Stimulated activated CD4-positive, alpha-beta T cell treated with anti-CD3 and anti-CD28 coated beads, Interleukin-15, amount 100 ng/mL, for 48 hours (primary cell): ENCODE data around the gene FAM43B.

Source experiments
- DNase-seq, 2 donors: peaks; one replicate each; pipeline ENCODE4 v3.0.0-alpha.2; 2020; ENCODE audit warnings: low read depth in 2 of 2

The FAM43B gene

DNA sequence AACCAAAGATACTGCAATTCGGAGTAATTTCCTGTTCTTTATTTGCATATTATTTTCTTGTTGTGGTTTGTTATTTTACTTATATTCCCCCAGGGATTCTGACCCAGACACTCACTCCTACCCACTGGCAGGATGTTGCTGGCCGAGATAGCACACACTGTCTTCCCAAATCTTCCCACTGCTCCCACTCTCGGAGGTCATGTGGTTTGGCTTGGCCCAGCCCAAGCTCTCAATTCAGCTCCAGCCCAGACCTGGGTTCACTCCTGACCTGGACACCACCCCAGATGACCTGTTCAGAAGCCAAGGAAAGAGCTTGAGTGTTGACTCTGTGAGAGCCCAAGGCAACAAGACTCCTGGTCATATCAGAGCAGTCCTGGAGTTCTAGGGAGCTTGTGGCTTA lies 1.2 kb upstream of the FAM43B start:
- no peak for DNase-seq

DNA sequence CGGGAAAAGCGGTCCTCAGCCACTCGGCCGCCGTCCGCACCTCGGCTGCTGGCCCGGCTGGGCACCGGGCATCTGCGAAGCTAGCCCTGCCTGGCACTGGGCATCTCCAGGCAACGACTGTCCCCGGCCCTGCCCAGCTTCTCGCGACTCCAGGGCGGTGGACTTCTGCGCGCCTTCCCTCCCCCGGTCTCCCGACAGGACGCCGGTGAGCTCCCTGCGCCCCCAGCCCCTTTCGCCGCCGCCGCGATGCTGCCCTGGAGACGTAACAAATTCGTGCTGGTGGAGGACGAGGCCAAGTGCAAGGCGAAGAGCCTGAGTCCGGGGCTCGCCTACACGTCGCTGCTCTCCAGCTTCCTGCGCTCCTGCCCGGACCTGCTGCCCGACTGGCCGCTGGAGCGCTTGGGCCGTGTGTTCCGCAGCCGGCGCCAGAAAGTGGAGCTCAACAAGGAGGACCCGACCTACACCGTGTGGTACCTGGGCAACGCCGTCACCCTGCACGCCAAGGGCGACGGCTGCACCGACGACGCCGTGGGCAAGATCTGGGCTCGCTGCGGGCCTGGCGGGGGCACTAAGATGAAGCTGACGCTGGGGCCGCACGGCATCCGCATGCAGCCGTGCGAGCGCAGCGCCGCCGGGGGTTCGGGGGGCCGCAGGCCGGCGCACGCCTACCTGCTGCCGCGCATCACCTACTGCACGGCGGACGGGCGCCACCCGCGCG lies 514 bp downstream of the FAM43B start:
- no peak for DNase-seq

DNA sequence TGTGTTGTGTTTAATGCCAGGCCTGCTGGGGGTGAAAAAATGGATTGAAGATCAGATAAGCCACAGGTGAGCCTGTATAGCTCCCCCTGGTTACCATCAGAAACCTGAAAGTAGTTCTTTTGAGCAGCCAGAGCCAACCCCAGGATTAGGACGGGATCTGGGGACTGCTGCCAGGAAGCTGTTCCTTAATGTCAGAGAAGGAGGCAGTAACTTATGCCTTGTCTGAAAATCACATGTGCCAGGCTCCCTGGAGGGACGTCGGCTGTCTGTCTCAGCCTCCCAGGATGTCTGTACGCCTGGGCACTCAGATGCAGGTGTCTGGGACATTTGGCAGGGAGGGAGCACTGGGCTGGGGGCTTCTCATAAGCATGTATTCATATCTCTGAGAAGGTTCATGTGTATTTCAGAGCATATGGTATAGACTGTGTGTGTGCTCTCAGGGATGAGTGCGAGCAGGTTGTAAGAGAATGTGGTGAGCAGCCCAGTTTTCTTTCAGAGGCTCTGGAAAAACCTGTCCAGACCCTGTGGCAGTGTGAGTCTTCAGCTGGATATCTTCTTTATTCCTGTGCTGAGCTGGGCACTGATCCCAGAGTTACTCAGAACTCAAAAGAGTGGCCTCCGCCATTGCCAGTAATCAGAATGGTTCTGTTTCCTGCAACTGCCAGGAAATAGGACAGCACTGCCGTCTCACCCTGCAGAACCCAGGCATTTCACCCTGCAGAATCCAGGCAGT lies 2.8 kb downstream of the FAM43B start:
- no peak for DNase-seq

DNA sequence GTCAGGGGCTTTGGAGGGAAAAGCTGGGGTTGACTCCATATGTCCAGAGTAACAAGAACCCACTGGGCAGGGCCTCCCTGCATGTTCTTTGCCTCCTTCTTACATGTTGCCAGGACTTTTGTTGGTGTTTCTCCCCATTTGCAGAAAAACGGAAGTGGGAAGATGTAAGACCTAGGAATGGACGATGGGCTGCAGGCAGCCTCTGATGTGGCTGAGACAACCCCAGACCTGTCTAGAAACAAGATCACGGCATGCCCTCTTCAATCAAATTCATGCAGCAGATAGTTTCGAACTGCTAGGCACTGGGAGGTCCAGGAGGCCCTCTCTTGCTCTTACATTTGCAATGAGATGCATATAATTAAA lies 3.4 kb downstream of the FAM43B start:
- no peak for DNase-seq

DNA sequence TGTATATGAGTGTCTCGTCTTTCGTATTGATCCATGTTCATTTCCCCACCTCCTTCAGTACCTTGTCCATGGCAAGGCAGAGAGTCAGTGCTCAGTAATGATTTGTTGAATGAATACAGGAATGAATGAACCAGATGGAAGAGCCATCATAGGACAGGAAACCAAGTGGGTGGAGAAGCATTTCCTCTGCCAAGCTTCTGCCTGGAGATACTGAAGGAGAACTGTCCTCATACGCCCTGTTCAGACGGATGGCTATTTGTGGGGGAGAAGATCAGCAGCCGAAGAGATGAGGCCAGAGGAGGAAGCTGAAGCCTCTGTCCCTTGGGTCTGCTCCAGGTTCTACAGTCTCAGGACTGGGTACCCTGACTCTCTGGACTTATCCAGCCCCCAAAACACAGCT lies 5.8 kb downstream of the FAM43B start:
- no peak for DNase-seq

DNA sequence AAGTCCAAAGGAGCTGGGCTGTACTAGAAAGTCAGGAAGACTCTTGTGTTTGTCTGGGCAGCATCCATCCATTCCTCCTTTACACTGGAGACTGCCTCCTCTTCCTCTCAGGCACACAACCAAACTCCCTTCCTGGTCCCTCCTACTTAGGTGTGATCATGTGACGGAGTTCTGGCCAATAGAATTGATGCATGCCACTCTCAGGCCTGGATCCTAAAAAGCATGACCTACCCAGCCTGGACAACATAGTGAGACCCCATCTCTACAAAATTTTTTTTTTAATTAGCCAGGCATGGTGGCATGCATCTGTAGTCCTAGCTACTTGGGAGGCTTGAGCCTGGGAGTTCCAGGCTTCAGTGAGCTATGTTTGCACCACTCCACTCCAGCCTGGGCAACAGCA lies 8.6 kb downstream of the FAM43B start:
- no peak for DNase-seq

DNA sequence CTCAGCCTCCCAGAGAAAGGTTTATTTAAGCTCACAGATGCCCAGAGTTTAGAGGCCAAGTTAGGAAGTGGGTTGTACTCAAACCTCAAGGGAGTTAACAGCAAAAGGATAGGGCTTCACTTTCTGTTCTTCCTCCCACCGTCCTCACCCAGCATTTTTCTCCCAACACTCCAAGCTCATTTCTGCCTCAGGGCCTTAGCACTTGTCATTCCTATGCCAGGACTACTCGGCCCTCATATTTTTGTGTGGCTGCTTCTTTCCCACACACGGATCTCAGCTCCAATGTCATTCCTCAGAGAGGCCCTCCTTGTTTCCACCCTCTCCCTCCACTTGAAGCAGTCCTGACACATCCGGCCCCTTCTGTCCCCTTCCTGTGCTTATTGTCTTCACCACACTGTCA lies 12.9 kb downstream of the FAM43B start:
- DNase-seq: no peak

DNA sequence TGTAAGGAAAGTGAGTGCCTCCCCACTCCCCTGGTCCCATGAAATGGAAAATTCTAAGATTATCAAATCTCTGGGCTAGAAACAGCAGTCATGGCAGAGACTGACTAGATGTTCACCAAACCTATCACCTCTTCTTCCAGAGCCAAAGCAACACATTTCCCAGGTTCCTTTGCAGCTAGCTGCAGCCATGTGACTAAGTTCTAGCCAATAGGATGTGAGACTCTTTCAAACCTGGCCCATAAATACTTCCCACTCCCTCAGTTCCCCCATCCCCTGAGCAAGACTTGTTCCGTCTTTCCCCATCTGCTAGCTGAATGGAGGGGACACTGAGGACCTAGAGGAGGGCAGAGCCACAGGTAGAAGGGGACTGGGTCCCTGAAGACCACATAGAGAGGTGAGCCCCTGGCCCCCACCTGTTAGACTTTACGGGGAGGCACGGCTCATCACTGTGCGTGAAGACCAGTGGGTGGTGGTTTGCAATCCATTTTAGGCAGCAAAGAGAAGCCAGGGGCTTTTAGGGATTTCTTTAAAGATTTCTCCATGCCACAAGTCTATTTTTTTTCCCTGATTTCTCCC lies 17.2 kb downstream of the FAM43B start:
- DNase-seq: no peak

DNA sequence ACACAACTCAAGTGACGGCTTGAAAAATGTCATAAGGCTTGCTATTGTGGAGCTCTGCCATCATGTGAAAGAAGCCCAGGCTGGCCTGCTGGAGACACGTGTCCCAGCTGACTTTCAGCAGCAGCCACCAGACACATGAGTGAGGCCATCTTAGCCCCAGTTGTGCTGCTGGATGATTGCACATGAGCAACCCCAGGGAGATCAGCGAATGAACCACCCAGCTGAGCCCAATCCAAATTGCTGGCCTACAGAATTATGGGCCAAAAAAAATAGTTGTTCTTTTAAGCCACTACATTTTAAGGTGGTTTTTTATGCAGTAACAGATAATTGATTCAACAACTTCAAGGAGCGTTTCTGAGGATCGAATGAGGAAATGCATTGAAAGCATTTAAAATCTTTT lies 19.1 kb downstream of the FAM43B start:
- no peak for DNase-seq

DNA sequence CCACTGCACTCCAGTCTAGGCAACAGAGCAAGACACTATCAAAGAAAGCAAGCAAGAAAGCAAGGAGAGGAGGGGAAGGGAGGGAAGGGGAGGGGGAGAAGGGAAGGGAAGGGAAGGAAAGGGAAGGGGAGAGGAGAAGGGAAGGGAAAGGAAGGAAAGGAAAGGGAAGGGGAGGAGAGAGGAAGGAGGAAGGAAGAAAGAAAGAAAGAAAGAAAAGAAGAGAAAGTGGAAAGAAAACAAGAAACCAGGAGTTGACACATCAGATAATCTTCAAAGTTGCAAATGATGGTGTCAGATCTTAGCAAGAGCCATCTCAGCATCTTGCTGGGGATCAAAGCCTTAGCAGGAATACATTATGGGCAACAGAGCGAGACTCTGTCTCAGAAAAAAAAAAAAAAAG lies 21.6 kb downstream of the FAM43B start:
- no peak for DNase-seq

DNA sequence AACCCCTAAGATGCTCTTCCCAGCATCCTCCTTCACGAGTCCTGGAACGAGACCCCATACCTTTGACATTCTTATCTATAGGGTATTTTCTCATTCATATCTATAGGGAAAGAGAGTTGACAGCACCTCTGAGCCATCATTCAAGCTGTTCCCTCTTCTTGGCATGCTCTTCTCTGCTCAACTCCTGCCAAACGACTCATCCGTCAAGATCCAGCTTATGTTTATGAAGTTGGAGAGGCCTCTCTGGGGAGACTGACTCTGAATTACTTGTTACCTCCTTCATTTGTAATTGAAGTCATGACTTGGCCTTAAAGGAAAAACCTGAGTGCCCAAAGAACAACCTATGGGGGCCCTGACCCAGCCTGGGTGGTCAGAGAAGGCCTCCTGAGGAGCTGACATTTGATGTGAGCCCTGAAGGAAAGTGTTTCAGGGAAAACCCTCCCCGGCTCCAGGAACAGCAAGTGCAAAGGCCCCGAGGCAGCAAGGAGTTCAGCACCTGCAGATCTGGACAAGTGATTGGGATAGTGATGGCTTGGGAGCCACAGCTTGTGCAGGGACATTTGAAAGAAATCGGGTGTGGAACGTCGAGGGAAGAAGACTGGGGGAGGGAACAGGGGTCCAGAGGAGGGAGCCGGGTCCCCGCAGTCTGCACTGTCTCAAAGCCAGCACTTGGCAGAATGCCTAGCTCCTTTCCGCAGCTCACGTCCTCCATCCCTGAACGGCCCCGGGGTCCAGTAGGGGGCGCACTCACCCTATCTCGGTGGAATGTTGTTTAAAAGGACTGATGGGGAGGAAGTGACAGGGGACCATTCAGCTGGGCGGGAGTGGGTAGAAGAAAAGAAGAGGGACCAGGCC lies 22.5 kb downstream of the FAM43B start:
- peak; percentile 56 to 74 for DNase-seq

DNA sequence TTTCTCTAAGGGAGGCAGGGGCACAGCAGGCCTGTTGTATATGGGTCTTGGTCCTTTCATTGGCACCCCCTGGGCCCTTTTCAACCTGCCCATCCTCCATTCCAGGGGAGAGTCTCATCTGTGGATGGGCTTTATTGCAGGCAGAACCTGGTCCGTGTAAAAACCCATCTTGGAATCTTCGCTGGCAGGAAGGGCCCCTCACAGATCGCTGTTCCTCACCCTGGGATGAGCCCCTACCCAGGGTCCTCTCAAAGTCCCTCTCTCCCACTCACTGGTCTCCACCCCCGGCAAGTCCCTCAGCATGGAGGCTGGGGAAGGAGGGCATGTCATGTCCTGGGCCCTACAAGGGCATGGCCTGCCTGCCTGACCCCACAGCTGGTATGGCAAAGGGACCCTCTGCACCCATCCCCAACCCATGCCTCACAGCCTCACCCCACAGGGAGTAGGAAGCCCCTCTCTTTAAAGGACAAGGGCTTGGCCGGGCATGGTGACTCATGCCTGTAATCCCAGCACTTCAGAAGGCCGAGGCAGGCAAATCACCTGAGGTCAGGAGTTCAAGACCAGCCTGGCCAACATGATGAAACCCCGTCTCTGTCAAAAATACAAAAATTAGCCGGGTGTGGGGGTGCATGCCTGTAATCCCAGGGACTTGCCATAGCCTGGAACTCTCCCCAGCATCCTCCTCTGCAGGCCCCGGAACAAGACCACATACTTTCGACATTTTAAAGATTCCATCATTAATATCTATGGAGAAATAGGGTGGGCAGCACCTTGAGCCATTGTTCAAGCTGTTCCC lies 23.4 kb downstream of the FAM43B start:
- no peak for DNase-seq

DNA sequence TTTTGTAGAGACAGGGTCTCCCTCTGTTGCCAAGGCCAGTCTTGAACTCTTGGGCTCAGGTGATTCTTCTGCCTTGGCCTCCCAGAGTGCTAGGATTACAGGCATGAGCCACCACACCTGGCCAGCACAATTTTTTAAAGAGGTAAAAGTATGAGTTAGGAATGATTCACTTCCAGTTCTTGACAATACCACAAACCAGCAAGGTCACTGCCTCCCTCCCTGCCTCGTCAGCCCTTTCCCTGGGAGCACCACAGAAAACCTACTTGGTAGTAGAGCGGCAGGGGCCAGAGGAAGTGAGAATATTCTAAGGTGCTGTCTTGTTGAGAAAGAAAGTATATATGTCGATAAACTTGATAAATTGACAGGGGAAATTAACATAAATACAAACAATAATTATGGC lies 25.7 kb downstream of the FAM43B start:
- DNase-seq: no peak

DNA sequence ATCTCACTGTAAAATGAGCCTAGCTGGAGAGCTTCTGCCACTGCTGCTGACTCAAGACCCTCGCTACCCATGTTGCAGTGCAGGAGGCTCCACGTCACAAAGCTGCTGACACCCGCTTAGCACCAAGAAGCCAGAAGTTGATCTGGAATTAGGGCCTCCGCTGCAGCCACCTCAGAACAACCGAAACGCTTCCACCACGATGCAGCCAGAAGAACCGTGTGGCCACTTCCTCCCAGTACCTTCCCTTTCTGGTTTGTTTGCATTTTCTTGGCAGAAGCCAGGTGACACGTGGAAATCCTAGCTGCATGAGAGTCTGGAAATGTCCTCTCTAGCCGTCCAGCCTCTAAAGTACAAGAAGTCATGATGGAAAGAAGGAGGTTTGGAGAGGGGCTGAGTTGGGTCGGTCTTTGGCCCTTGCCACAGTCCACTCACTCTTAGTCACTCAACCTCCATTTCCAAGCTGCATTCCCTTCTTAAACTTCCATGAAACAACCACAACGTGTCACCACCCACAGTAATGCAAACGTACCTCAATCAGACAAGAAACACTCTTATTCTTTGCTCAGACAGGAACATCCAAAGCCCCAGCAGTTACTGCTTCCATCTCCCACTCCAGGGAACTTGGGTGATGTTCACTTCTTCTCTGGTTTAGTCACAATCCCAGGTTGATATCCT lies 26.5 kb downstream of the FAM43B start:
- DNase-seq: no peak

DNA sequence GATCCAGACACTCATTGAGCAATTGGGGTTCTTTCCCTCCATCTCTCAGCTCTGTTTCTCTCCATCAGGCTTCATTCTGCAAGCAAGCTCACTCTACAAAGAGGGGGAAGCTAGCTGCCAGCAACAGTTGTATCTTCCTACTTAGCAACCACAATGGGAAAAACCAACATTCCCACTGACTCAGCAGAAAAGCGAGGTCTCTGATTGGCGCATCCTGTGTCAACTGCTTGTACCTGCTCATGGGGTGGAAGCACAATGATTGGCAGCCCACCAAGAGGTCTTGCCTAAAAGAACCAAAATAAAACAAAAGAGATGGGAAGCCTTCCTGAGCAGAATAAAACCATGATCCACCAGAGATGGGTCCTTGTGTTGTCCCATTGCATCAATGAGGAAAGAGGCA lies 32.5 kb downstream of the FAM43B start:
- DNase-seq: no peak

DNA sequence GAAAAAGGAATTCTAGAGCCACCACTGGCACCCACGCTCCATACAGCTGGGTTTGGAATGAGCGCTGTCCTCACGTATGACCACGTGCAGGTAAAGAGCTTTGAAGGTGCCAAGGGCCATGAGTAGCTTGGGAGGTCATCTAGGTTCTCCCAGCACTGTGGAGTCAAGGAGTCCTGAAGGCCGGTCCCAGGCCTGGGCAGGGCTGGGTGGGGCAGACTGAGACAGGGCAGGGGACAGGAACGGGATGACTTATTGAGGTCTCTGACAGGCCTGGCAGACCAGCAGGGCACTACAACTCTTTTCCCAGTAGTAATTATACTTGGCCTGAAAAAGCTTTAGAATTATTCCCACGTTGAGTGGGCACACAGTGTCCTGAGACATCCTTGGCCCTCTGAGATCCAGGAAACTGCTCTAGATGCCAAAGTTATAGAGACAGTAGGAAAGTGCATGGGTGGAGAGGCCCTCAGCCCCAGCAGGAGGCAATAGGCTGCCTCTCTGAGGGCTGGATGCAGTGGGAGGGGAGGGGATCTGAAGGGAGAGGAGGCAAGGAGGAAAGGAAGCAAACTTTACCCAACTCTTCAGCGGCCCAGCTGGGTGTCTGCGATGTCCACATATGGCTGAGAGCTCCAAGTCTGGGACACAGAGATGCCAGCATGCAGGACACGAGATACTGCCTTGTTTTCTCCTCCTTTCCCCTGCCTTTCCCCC lies 34.7 kb downstream of the FAM43B start:
- DNase-seq: no peak

DNA sequence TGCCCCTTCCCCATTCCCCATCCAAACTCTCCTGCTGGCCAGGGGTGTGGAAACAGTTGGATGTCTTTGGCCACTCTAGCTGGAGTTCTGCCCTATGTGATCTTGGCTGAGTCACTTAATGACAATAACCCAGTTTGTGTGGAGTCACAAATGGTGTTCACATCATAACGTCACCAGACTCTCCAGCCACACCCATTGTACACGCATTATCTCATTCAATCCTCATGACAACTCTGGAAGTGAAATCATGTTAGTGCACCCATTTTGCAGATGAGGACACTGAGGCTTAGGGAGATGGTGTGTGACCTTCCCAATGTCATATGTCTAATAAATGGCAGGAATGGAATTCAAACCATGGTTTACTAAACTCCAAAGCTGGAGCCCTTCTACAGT lies 35.3 kb downstream of the FAM43B start:
- DNase-seq: no peak

DNA sequence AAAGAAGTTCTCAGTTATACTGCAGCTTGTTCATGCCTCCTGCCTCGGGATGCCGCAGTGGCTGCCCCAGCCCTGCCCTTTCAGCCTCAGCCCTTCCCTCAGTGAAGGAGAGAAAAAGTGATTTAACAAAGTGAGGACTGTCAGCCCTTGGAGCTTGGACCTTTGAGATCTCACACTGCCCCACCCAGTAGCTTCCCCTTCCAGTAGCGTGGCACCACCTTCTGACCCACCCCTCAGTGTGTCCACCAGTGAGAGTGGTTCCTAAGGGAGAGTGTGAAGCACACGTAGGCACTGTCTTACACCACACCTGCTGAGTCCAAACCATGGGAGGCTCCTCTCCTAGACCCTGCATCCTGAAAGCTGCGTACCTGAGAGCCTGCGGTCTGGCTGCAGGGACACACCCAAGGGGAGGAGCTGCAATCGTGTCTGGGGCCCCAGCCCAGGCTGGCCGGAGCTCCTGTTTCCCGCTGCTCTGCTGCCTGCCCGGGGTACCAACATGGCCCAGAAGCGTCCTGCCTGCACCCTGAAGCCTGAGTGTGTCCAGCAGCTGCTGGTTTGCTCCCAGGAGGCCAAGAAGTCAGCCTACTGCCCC lies 36.4 kb downstream of the FAM43B start, which contains the start of gene CDA:
CDA (plus strand) TSS at position 464 of the 592 bp plus-strand sequence; CDS start at position 497, 33 bp downstream.
- DNase-seq: no peak

DNA sequence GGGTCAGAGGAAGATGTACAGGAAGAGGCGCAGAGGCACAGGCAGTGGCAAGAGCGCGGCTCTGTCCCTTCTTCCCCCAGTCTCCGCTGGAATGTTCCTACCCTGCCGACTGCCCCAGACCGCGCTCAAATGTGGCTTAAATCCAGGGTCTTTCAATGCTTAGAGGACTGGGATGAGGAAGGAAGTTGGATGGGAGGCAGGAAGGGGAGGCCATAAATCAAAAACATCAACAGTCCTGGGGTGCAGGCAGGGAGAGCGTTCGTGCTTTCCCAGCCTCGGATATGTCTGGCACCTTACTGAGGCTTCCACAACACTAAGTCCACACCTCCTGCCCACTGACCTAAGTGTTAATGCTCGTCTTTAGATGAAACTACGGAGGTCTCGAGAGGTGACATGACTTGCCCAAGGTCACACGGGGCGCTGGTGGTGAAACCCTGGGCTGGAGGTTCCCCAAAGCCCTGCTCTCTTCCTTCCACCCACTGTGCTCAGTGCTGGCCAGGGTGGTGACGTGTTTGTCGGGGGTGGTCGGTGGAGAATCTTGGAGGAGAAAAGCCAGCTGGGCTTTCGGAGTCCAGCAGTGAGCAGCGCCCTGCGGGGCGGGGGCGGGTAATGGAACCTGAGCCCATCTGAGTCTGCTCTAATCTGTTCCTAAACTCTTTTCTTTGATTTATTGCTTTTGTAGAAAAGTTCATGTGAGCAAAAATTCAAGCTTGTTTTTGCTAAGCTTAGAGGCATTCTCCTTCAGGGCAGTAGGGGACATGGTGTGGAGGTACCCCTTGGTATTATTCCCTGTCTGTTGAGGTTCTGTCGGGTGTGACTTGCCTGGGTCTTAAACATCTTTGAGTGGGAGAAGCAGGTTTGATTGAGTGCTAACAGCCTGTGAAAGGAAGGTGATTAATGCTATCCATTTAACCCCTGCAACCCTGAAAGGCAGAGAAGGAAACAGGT lies 37.2 kb downstream of the FAM43B start:
- DNase-seq: no peak
